Neutrophil (primary cell): ENCODE data around the gene AGPS.
"Not testable (repeated sequence)": the region's sequence is repeated elsewhere in the genome, so short reads cannot be mapped to it uniquely, and the experiment has no call there.

Experiments used
- H3K27ac ChIP-seq: fragments of 200-600 bp; sonication (generic); 2 replicates; pipeline ENCODE4 v1.5.1; 2016; ENCODE audit warnings: mild to moderate bottlenecking, moderate library complexity
- H3K27me3 ChIP-seq: fragments of 200-600 bp; sonication (generic); 2 replicates; pipeline ENCODE4 v1.6.0; 2016; ENCODE audit warnings: mild to moderate bottlenecking
- H3K36me3 ChIP-seq: fragments of 200-600 bp; sonication (generic); 2 replicates; pipeline ENCODE4 v1.5.1; 2017
- H3K4me1 ChIP-seq, 2 experiments: fragments of 200-600 bp in 1 of 2; sonication (generic) in 1 of 2; 1 replicate in 1 of 2; 2 replicates in 1 of 2; pipeline versions ENCODE4 v1.5.1 to v1.6.1; 2013 to 2016; ENCODE audit warnings: low read depth in 1 of 2, low read length in 1 of 2, mild to moderate bottlenecking in 1 of 2, moderate library complexity in 1 of 2; ENCODE audit not compliant: control insufficient read depth in 1 of 2, insufficient read depth in 1 of 2
- H3K4me3 ChIP-seq, 2 experiments: fragments of 200-600 bp in 1 of 2; sonication (generic) in 1 of 2; 1 replicate in 1 of 2; 2 replicates in 1 of 2; pipeline ENCODE4 v1.5.1; 2013 to 2016; ENCODE audit warnings: low read depth in 1 of 2, low read length in 1 of 2, mild to moderate bottlenecking in 1 of 2, moderate library complexity in 1 of 2
- H3K9me3 ChIP-seq: fragments of 200-600 bp; sonication (generic); 2 replicates; pipeline ENCODE4 v1.5.1; 2016
- CTCF ChIP-seq: fragments of 200-600 bp; sonication (generic); IDR thresholded peaks from 2 replicates; pipeline ENCODE4 v1.5.1; 2016; ENCODE audit warnings: antibody characterized with exemption

AGPS gene

GRCh38 chr2:177348118-177348654 lies 44.4 kb upstream of the AGPS start:
- Histone ChIP-seq H3K36me3 (no peaks in the 10 kb centered on the region), H3K27me3 (no peaks in the 10 kb centered on the region), H3K4me3 (no peak overlapping the region), H3K4me1 (peaks cover 51% of the 10 kb centered on the region in 2 experiments), H3K9me3 (no peaks in the 10 kb centered on the region), H3K27ac (peak overlapping the region; percentile 79)
- TF ChIP-seq CTCF = no peak

- Histone ChIP-seq H3K9me3 (no peaks in the 10 kb centered on the region), H3K27me3 (no peaks in the 10 kb centered on the region), H3K4me3 (no peak overlapping the region), H3K27ac (peak overlapping the region; percentile 79), H3K4me1 (peaks cover 57 to 58% of the 10 kb centered on the region in 2 experiments), H3K36me3 (no peaks in the 10 kb centered on the region)
- no peak for TF ChIP-seq CTCF
These were observed 43.6 kb upstream of the AGPS start for GRCh38 chr2:177348733-177349693.

GRCh38 chr2:177350624-177351023 lies 41.9 kb upstream of the AGPS start:
- not testable (repeated sequence) for H3K27me3 ChIP-seq, H3K9me3 ChIP-seq, H3K4me3 ChIP-seq, H3K36me3 ChIP-seq
- peak overlapping the region; percentile 79 for H3K27ac ChIP-seq
- peaks cover 65 to 69% of the 10 kb centered on the region in 2 experiments for H3K4me1 ChIP-seq

- peak overlapping the region; percentile 79 for H3K27ac ChIP-seq
- not testable (repeated sequence) for H3K9me3 ChIP-seq, H3K4me3 ChIP-seq, H3K27me3 ChIP-seq, H3K36me3 ChIP-seq
- H3K4me1 ChIP-seq = peaks cover 65 to 73% of the 10 kb centered on the region in 2 experiments
These were observed 41.5 kb upstream of the AGPS start for GRCh38 chr2:177351121-177351520.

- Histone ChIP-seq H3K4me1 (peaks cover 65 to 88% of the 10 kb centered on the region in 2 experiments), H3K27ac (peak overlapping the region; percentile 79), H3K27me3 (no peaks in the 10 kb centered on the region), H3K9me3 (no peaks in the 10 kb centered on the region), H3K4me3 (peak overlapping the region; percentile 13 to 21), H3K36me3 (no peaks in the 10 kb centered on the region)
- TF ChIP-seq CTCF = no peak
These were observed 40.0 kb upstream of the AGPS start for GRCh38 chr2:177352441-177353186.

- TF ChIP-seq CTCF = no peak
- H3K36me3 ChIP-seq = no peaks in the 10 kb centered on the region
- H3K9me3 ChIP-seq = no peaks in the 10 kb centered on the region
- H3K27me3 ChIP-seq = no peaks in the 10 kb centered on the region
- H3K27ac ChIP-seq = peak overlapping the region; percentile 79
- peaks cover 64 to 89% of the 10 kb centered on the region in 2 experiments for H3K4me1 ChIP-seq
- peak overlapping the region; percentile 13 to 21 for H3K4me3 ChIP-seq
These were observed 39.4 kb upstream of the AGPS start for GRCh38 chr2:177353187-177353478.

- H3K9me3 ChIP-seq, H3K36me3 ChIP-seq, H3K27me3 ChIP-seq, H3K4me3 ChIP-seq: not testable (repeated sequence)
- Histone ChIP-seq H3K27ac (peak overlapping the region; percentile 61), H3K4me1 (peaks cover 54 to 86% of the 10 kb centered on the region in 2 experiments)
These were observed 38.0 kb upstream of the AGPS start for GRCh38 chr2:177354541-177354940.
